ENCODE results near the gene PHAF1. TPM values are rescaled to one million over a fixed set of nuclear protein-coding genes. Genes with fewer than 3 reads are reported as not detected.
A peak's percentile ranks its signal among the peaks of the same experiment; 100 is the strongest.

PHAF1 gene
- total and polyA plus RNA-seq, 2 of the 13 experiments (the other 11 are each of a cell fraction or from before 2014, with no cell fraction given) = 48.3 to 174 TPM

- TF ChIP-seq, protein P1, sequence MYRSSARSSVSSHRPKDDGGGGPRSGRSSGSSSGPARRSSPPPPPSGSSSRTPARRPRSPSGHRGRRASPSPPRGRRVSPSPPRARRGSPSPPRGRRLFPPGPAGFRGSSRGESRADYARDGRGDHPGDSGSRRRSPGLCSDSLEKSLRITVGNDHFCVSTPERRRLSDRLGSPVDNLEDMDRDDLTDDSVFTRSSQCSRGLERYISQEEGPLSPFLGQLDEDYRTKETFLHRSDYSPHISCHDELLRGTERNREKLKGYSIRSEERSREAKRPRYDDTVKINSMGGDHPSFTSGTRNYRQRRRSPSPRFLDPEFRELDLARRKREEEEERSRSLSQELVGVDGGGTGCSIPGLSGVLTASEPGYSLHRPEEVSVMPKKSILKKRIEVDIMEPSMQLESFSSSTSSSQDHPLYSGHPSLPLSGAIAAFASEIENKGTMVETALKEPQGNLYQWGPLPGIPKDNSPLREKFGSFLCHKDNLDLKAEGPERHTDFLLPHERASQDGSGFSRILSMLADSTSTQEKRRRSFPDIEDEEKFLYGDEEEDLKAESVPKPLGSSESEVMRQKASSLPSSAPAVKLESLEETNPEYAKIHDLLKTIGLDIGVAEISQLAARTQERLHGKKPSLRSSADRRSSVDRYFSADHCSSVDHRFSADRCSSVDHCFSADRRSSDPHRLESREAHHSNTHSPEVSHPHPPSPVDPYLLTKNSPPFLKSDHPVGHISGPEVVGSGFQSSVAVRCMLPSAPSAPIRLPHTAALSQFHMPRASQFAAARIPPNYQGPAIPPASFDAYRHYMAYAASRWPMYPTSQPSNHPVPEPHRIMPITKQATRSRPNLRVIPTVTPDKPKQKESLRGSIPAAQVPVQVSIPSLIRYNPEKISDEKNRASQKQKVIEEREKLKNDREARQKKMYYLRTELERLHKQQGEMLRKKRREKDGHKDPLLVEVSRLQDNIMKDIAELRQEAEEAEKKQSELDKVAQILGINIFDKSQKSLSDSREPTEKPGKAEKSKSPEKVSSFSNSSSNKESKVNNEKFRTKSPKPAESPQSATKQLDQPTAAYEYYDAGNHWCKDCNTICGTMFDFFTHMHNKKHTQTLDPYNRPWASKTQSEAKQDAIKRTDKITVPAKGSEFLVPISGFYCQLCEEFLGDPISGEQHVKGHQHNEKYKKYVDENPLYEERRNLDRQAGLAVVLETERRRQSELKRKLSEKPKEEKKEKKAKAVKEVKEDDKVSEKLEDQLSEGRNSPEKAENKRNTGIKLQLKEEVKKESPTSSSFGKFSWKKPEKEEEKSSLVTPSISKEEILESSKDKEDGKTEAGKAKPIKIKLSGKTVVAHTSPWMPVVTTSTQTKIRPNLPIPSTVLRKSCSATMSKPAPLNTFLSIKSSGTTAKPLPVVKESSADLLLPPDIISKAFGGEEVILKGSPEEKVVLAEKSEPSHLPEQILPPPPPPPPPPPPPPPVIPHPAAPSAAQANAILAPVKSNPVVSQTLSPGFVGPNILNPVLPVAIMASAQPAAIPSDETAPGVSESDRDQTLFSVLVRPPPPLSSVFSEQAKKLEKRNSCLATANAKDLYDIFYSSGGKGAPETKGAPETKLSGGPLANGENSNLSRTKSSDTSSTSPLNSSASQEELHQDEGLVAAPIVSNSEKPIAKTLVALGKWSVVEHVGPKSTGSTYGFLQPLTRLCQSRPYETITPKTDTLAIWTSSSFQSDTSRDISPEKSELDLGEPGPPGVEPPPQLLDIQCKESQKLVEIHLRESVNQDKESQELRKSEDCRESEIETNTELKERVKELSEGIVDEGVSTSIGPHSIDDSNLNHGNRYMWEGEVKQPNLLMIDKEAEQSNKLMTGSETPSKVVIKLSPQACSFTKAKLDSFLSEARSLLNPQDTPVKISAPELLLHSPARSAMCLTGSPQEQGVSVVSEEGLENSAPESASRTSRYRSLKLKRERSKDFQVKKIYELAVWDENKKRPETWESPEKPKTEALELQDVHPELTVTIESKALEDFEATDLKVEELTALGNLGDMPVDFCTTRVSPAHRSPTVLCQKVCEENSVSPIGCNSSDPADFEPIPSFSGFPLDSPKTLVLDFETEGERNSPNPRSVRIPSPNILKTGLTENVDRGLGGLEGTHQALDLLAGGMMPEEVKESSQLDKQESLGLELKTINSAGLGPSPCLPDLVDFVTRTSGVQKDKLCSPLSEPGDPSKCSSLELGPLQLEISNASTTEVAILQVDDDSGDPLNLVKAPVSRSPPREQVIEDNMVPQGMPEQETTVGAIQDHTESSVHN (CRISPR knock-in tag; IDR thresholded peaks at IDR 0.05) = no peak
- TF ChIP-seq ZNF619 (CRISPR knock-in tag; IDR thresholded peaks at IDR 0.05) (no peak), CBX2 (IDR thresholded peaks at IDR 0.05; ENCODE audit: low read depth, low read length) (no peak), CBX2 (CRISPR knock-in tag; IDR thresholded peaks at IDR 0.05; ENCODE audit: low read depth) (no peak), NR3C1 (CRISPR knock-in tag; IDR thresholded peaks at IDR 0.05) (no peak), RBFOX2 (IDR thresholded peaks at IDR 0.05; ENCODE audit: low read depth, low read length) (no peak), IRX3 (CRISPR knock-in tag; IDR thresholded peaks at IDR 0.05; ENCODE audit: borderline replicate concordance, low read depth) (no peak), ZNF790 (CRISPR knock-in tag; IDR thresholded peaks at IDR 0.05; ENCODE audit: borderline replicate concordance) (no peak), NFAT5 (CRISPR knock-in tag; IDR thresholded peaks at IDR 0.05) (no peak), ZFP62 (CRISPR knock-in tag; IDR thresholded peaks at IDR 0.05) (no peak)
- TF ChIP-seq, protein P2, sequence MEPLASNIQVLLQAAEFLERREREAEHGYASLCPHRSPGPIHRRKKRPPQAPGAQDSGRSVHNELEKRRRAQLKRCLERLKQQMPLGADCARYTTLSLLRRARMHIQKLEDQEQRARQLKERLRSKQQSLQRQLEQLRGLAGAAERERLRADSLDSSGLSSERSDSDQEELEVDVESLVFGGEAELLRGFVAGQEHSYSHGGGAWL (CRISPR knock-in tag; IDR thresholded peaks at IDR 0.05) = no peak
- TF ChIP-seq, protein P3, sequence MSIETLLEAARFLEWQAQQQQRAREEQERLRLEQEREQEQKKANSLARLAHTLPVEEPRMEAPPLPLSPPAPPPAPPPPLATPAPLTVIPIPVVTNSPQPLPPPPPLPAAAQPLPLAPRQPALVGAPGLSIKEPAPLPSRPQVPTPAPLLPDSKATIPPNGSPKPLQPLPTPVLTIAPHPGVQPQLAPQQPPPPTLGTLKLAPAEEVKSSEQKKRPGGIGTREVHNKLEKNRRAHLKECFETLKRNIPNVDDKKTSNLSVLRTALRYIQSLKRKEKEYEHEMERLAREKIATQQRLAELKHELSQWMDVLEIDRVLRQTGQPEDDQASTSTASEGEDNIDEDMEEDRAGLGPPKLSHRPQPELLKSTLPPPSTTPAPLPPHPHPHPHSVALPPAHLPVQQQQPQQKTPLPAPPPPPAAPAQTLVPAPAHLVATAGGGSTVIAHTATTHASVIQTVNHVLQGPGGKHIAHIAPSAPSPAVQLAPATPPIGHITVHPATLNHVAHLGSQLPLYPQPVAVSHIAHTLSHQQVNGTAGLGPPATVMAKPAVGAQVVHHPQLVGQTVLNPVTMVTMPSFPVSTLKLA (IDR thresholded peaks at IDR 0.05) = peak; percentile 59
Measured at GRCh38 chr16:67156143-67156844, 46.6 kb downstream of the PHAF1 start (continued).

Data from HepG2 (cell line).